GM12873 (cell line): ENCODE measurements around the gene ANKRD6.

ENCODE experiments used
- CTCF ChIP-seq: IDR thresholded peaks from 2 replicates; pipeline ENCODE4 v1.5.1; 2012; ENCODE audit warnings: low read depth, mild to moderate bottlenecking, moderate library complexity, low read length, control low read depth; ENCODE audit not compliant: insufficient read depth; ENCODE audit errors: missing control alignments

ANKRD6 gene

GRCh38 chr6:89393659-89394058 is 39.3 kb upstream of the ANKRD6 start:
- TF ChIP-seq CTCF, result no peak

- no peak for TF ChIP-seq CTCF
Observed at GRCh38 chr6:89398762-89399525, 34.0 kb upstream of the ANKRD6 start.

GRCh38 chr6:89400050-89400449 is 32.9 kb upstream of the ANKRD6 start:
- no peak for TF ChIP-seq CTCF

GRCh38 chr6:89400912-89401399 is 32.0 kb upstream of the ANKRD6 start:
- no peak for TF ChIP-seq CTCF

- TF ChIP-seq CTCF, result no peak
Observed at GRCh38 chr6:89402776-89403175, 30.2 kb upstream of the ANKRD6 start.

GRCh38 chr6:89404512-89404911 is 28.4 kb upstream of the ANKRD6 start:
- no peak for TF ChIP-seq CTCF

- TF ChIP-seq CTCF, result no peak
Observed at GRCh38 chr6:89406141-89406540, 26.8 kb upstream of the ANKRD6 start.
